ENCODE measurements around the gene PSMD13.

PSMD13 gene

DNA sequence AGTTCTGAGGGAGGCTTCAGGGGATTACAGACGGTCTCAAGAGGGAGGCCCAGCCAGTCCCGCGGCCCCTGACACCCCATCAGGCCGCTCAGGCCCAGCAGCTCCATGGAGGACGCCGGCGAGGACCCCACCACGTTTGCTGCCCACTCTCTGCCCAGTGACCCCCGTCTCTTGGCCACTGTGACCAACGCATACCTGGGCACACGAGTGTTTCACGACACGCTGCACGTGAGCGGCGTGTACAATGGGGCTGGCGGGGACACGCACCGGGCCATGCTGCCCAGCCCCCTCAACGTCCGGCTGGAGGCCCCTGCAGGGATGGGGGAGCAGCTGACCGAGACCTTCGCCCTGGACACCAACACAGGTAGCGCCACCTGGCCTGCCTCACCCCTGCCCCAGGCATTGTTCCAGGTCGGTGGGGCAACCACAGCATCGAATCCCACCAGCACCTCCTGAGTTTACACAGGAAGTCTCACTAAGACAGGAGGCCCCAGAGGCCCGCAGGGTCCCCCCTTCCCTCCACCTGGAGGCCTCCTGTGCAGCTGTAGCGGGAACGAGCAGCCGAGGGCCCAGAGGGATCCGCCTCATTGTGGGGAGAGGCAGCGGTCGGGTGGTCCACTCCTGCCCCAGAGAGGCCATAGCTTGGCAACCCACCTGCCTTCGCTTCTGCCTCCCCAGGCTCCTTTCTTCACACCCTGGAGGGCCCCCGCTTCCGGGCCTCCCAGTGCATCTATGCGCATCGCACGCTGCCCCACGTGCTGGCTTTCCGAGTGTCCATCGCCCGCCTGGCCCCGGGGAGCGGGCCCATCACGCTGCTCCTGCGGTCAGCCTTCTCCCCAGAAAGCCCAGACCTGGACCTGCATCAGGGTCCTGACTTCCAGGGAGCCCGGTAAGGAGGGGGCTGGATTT, 53.2 kb downstream of the PSMD13 start:
- no peak for DNase-seq

DNA sequence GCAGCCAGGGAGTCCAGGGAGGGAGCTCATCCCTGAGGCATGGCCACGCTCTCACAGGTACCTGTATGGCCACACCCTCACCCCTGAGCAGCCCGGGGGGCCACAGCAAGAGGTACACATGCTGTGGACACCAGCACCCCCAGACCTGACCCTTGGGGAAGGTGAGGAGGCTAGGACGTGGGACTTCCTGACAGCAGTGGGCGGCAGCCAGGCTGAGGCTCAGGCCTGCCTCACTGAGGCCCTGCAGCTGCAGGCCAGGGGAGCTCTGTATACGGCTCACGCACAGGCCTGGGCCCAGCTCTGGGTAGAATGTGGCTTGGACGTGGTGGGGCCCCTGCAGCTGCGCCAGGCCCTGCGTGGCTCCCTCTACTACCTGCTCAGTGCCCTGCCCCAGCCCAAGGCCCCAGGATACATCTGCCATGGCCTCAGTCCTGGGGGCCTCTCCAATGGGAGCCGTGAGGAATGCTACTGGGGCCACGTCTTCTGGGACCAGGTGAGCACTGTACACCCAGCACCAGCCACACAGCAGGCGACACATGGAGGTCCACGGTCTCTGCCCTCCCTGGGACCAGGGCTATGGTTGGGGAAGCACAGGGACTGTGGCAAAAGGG, 54.0 kb downstream of the PSMD13 start:
- DNase-seq: no peak

DNA sequence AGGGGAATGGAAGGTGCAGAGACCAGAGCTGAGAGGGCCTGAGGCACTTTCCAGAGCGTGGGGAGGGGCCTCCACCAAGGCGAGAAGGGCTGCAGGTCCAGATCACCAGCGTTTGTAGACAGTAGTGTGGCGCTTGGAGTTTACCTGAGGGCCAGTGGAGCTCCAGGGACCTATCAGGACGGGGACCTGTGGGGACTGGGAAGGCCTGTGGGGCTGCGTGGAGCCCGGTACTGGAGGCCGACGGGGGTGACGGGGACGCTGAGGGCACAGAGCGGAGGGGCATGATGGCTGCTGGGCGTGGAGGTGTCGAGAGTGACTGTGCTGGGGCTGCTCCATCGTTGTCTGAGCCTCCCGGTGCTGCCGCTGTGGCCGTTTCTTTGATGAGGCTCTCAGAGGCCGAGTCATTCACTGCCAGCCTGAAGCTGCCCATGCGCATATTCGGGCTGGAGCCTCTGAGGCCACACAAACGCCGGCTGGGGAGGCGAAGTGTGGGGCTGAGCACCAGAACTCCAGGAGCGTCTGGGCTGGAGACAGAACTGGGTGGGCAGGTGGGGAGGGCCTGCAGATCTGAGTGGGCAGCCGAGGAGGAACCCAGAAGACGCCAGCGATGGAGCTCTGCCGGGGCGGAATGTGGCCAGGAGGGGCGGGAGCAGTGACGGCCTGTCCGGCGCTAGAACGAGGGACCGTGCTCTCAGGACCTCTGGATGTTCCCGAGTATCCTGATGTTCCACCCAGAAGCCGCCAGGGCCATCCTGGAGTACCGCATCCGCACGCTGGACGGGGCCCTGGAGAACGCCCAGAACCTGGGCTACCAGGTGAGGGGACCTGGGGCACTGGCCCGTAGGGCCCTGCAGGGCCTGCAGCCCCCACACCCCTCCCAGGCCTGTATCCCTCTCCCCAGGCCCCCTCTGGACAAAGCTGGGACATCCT, 54.8 kb downstream of the PSMD13 start:
- DNase-seq: no peak

DNA sequence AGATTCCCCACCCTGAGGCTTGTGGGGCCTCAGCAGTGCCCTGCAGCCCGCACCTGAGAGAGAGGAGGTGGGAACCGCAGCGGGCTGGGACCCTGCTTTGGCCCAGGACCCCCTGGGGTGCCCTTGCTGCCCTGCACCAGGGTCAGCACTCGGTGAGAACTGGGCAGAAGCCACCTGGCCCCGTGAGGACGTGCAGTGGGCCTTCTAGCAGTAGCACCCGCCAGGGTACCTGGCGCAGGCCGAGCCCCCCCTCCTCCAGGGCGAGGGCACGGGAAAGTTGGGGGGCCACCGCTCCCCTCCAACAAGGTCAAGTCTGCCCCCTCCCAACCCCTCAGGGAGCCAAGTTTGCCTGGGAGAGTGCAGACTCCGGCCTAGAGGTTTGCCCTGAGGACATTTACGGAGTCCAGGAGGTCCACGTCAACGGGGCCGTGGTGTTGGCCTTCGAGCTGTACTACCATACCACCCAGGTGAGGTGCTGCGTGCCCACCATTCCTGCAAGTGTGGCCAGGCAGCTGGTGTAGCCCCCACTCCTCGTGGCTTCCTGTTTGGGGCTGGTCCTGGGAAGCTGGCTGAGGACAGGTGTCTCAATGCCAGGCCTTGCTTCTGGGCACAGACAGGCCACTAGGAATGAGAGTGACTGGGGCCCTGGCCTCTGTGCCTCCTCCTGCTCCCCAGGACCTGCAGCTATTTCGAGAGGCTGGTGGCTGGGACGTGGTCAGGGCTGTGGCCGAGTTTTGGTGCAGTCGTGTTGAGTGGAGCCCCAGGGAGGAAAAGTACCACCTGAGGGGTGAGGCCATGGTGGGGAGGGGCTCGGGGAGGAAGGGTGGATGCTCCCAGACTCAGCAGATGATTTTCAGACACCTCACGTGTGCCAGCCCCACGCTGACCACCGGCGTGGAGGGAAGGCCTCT, 55.7 kb downstream of the PSMD13 start:
- DNase-seq: no peak

DNA sequence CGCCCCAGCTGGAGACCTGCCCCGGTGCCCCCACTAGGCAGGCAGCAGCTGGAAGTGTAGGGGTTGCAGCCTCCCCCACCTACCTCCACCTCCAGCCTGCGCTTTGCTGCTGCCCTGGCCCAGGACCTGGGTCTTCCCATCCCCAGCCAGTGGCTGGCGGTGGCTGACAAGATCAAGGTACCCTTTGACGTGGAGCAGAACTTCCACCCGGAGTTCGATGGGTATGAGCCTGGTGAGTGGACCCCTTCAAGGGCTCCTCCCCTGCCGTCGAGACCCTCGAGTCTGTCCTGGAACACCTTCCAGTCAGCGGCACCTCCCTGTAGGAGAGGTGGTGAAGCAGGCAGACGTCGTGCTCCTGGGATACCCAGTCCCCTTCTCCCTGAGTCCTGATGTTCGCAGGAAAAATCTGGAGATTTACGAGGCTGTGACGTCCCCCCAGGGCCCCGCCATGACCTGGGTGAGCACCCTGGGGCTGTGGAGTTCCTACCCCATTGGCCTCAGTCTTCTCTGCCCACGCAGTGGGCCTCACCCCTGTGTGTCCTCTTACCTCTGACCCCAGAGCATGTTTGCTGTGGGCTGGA, 56.6 kb downstream of the PSMD13 start:
- no peak for DNase-seq

DNA sequence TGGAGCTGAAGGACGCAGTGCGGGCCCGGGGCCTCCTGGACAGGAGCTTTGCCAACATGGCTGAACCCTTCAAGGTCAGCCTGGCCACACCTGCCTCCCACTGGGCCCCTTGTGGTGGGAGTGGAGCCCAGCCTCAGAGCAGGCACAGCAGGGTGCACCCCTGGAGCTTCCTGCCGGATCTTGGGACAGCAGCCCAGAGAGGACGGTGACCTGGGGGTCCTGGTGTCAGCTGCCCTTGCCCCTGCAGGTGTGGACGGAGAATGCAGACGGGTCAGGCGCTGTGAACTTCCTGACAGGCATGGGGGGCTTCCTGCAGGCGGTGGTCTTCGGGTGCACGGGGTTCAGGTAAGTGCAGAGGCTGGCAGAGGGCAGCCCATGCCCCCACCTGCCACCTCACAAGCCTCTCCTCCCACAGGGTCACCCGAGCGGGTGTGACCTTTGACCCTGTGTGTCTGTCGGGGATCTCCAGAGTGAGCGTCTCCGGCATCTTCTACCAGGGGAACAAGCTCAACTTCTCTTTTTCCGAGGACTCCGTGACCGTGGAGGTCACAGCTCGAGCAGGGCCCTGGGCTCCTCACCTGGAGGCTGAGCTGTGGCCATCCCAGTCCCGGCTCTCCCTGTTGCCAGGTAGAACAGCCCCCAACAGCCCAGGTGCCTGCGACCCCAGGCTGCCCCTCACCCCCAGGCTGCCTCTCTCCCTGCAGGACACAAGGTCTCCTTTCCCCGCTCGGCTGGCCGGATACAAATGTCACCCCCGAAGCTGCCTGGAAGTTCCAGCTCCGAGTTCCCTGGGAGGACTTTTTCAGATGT, 57.3 kb downstream of the PSMD13 start:
- no peak for DNase-seq

DNA sequence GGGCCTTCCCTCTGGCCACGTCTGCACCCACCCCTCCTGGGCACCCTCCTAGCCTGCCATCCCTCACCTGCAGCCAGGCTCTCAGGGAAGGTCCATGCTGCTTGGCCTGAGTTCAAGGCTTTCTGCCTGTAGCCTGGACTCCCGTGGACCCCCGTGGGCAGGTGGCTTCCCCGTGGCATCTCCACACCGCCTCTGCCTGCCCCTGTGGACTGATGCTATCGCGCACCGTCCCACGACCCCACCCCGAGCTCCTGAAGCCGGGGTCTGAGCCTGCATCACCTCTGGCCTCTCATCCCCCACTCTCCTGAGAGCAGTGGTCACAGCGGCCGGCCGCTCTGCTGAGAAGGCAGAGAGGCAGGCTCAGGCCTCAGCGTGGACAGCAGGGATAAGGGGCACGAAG, 58.0 kb downstream of the PSMD13 start:
- DNase-seq: no peak

DNA sequence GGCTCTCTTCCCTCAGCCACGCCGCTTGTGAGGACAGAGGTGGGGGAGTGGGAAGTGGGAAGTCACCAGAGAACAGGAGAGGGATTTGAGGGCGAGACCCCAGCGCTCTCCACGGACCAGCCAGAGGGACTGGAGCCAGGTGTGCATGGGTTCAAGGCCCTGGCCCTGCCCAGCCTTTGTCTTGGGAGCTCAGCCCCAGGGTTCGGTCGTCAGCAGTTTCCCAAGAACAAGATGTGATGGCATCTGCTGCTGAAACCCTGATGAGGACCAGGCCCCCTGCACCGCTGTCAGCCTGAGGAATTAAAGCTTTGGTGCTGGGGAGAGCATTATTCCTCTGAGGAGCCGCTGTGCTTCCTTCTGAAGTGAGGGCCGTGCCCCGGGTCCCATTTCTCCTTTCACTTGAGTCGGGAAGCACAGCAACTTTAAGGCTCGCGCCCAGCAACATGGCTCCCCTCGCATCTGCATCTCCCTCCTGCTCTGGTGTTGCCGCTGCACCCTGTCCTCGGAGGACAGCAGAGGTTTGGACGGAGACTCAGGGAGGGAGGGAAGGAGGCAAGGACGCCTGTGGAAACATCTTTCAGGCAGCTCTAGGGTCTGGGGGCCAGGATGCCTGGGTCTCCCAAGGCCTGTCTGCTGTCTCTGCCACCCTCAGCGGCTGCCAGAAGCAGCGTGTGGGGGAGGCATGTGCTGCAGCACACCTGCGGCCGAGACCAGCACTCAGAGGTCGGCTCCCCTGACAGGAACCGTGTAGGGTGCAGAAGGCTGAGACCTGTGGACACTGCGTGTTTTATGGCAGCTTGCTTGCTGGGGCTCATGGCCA, 58.8 kb downstream of the PSMD13 start:
- no peak for DNase-seq

DNA sequence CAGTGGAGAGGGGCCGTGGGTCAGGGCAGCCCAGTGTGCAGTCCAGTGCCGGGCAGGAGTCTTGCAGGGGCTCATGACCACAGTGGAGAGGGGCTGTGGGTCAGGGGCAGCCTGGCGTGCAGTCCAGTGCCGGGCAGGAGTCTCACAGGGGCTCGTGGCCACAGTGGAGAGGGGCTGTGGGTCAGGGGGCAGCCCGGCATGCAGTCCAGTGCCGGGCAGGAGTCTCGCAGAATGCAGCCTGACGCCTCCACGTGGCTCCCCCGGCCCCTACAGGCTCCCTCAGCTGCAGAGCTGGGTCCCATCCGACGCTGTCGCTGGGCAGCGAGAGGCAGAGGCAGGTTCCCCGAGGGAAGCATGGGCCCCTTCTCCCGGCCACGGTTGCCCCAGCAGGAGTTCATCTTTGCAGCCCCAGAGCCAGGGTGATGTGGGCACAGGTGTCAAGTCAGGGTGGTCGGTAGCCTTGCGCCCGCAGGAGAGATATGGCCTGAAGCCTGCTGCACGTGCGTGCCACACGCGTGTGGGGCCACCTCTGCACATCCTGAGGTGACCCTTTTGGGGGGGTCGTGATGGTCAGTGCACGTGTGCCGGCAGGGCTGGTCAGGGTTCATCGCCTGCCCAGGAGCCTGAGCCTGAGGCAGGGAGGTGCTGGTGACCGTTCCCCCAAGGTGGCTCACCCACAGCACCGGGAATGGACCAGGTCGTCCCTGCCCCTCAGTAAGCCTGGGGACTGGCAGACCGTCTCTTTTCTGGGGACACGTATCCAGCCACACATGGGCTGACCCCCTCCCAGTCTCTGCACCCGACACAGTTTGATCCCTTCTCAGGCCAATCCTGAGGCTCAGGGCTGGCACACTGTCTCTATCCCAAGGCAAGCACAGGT, 59.6 kb downstream of the PSMD13 start:
- no peak for DNase-seq

DNA sequence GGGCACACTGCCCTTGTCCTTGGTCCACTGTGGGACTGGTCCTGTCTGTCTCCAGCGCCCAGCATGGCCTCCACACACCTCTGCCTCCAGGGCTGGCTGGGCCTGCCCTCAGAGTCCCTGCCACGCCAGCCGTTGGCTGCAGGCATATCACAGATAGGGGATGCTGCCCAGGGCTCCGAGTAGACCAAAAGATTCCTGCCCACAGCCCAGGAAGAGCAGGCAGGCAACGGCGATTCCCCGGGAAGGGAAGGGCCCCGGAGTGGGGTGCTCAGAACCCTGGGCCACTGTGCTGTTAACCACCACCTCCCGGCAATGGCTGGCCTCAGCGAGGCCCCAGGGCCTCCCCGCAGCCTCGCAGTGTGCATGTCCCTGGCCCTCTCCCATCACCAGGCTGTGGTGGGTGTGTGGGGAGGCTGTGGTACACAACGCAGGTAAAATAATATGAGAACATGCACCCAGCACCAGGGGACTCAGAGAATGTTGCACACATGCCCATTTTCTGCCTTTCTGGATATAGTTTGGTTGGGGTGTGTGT, 60.3 kb downstream of the PSMD13 start:
- DNase-seq: no peak

DNA sequence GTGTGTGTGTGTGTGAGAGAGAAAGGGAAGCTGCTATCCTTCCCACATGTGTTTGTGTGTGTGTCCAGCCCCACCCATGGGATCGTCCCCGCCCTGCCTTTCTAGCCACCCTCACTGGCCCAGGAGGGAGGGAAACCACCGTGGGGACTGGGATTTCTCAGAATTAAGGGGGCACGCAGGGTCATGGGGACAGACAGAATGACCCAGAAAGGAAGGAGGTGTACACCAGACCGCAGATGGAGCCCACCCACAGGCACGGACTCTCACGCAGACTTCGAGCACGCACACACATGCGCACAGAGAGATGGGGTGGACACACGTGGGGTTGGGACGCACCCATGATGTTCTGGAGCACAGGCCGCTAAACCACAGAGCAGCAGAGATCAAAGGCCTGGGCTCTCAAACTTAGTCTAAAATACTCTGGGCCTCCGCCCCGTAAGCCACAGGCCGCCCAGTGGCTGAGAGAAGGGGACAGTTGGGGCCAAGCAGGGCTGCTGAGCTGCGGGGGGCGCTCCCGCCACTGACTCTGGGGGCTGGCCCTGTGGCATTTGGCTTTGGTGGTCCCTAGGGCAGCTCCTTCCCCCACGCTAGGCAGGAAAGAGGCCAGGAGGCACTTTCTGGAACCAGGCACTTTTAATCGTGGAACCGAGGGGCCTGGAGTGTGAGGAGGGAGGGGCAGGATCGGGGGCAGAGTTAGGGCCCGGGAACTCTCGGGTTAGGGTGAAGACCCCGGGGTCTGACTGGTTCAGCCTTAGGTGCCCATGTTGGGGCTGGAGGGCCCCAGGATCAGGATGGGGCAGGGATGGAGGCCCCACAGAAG, 61.0 kb downstream of the PSMD13 start:
- no peak for DNase-seq

DNA sequence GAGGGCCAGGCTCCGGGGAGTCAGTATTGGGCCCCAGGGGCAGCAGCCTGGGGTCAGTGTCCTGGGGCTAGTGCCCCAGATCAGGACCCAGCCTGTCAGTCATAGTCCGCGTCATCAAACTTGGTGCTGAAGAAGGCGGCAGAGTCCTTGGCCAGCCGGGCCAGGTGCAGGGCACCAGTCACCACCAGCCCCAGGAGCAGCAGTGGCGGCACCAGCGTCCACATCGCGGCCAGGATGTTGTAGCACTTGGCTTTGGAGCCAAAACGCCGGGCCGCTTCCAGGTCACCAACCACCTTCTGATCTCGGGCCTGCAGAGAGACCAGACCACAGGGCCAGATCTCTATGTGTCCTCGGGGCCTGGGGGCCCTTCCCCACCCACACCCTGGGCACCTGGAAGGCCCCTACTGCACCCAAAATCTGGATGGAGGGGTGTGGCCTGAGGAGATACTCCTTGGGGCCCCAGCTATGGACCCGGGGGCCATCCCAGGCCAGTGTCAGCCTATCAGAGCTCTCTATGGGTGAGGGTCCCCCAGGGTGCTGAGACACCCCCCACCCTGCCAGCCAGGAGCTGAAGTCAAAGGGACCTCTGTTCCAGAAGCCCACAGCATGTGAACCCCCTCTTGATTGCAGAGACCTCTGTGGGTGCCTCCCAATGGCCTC, 61.8 kb downstream of the PSMD13 start:
- DNase-seq: no peak

DNA sequence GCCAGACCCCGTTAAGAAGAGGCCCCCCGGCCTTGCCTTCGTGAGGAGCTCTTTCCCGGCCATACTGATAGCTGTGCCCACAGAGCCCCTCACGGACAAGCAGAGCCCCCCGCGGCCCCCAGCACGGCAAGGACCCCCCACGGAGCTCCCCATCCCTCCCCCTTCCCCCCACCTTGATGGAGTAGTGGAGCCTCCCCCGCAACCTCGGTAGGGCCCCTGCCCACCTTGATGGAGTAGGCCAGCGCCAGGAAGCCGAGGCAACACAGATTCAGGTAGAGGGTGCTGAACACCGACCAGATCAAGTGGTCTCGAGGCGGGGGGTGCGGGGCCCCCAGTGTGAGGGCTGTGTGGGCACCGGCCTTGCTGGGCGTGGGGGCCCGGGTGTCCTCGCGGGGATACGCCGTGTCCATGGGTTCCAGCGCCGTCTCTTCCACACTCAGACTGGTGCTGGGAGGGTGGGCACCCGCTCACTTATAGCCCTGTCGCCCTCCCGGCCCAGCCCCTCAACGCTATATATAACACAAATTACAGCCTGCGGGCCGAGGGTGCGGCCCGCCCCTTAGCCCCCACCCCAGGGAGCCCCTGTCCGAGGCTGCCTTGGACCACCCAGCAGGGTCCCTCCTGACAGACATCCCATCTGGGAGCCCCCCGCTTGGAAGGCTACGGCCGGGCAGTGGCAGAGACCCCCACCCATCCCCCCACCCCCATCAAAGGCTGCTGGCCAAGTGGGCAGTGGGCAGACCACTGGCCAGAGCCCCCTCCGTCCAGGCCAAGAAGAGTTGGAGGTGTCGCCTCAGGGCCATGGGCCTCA, 62.5 kb downstream of the PSMD13 start, which contains the start of gene IFITM5:
IFITM5 (minus strand) TSS at position 446 of the 811 bp plus-strand sequence; CDS start at position 410, 36 bp downstream.
- no peak for DNase-seq

DNA sequence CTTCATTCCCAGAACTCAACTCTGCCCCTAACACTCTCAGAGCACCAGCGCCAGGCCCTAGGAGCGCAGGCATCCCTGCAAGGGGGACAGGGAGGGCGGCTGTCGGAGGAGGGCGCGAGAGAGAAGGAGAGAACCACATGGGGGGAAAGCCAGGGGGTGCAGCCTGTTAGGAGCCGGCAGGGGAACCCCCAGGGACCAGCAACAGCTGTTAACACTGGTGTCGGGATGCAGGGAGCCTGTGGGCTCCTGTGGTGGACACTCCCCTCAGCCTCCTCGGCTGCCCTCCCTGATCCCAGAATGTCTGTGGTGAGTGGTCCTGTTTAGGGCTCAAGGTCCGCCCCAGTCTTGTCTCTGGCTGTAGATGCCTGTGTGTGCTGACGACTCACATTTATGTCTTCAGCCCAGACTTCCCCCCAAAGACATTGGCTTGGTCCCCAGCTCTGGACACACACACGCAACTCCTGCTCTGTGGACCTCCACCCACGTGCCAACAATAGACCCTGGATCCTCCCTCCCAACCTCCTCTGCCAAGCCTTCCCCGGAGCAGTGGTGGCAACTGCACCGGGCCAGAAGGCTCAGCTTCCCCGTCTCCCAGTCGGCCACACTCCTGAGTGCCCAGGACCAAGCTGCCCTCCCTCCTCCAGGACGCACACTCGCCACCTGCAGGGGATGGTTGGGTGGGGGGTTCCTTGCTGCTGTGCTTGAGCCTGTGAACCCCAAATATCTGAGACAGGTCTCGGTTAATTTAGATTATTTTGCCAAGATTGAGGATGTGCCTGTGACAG, 63.4 kb downstream of the PSMD13 start:
- no peak for DNase-seq
